ENCODE results near the gene MAD1L1.

- TF ChIP-seq CTCF (IDR thresholded peaks at IDR 0.05), result no peak
- TF ChIP-seq POLR2A (IDR thresholded peaks at IDR 0.05), result no peak
Measured at GRCh38 chr7:2281541-2281940, 48.8 kb upstream of the MAD1L1 start.
